ENCODE results near the gene TOMM70. TPM values are rescaled to one million over a fixed set of nuclear protein-coding genes. Genes with fewer than 3 reads are reported as not detected.
"Not testable (repeated sequence)": the region's sequence is repeated elsewhere in the genome, so short reads cannot be mapped to it uniquely, and the experiment has no call there.

Gene TOMM70
- polyA plus RNA-seq, 1 donor, result 52.4 TPM

DNA sequence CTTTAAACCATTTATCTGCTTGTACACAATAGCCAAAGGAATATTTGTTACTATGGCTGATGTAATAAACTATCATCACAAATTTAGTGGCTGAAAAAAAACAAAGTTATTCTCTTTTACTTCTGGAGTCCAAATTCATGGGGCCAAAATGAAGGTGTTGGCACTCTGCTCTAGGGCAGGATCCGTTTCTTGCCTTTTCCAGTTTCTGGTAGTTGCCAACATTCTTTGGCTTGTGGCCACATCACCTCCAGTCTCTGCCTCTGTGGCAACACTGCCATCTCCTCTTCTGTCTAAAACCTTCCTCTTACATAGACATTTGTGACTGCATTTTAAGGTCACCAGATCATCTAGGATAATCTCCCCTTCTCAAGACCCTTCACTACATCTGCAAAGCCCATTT, 39.0 kb downstream of the TOMM70 start:
- DNase-seq, result no peak

GRCh38 chr3:100360757-100361496, 40.0 kb downstream of the TOMM70 start:
- DNase-seq, result no peak

GRCh38 chr3:100359035-100359434, 41.9 kb downstream of the TOMM70 start:
- no peak for DNase-seq

DNA sequence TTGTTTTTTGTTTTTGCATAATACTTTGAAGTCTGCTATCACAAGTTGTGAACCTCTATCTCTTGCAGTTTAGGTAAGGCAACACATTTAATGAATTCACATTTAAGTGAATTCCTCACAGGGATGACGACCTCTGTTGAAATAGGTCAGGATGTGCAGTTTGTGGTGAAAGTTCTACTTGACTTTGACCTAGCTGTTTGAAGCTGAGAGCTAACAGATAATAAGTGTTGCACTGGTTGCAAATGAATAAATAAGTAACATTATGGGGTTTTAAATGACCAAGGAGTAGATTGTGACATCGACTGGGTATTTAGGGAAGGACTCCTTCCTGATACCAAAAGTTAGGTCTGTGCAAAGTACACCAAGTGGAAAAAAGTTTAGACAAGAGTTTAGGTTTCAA, 42.5 kb downstream of the TOMM70 start:
- no peak for DNase-seq

GRCh38 chr3:100354850-100355249, 46.0 kb downstream of the TOMM70 start:
- no peak for DNase-seq

GRCh38 chr3:100352296-100353231, 48.3 kb downstream of the TOMM70 start:
- DNase-seq, result no peak

DNA sequence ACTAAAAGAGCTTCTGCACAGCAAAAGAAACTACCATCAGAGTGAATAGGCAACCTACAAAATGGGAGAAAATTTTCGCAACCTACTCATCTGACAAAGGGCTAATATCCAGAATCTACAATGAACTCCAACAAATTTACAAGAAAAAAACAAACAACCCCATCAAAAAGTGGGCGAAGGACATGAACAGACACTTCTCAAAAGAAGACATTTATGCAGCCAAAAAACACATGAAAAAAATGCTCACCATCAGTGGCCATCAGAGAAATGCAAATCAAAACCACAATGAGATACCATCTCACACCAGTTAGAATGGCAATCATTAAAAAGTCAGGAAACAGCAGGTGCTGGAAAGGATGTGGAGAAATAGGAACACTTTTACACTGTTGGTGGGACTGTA, 49.1 kb downstream of the TOMM70 start:
- not testable (repeated sequence) for DNase-seq

- no peak for DNase-seq
Measured at GRCh38 chr3:100348727-100349126, 52.2 kb downstream of the TOMM70 start.

GRCh38 chr3:100340527-100340926, 60.4 kb downstream of the TOMM70 start:
- DNase-seq, result no peak

- DNase-seq, result no peak
Measured at GRCh38 chr3:100339786-100340185, 61.1 kb downstream of the TOMM70 start.

- DNase-seq, result no peak
Measured at GRCh38 chr3:100338911-100339310, 62.0 kb downstream of the TOMM70 start.

- not testable (repeated sequence) for DNase-seq
Measured at GRCh38 chr3:100336229-100336628, 64.7 kb downstream of the TOMM70 start.

DNA sequence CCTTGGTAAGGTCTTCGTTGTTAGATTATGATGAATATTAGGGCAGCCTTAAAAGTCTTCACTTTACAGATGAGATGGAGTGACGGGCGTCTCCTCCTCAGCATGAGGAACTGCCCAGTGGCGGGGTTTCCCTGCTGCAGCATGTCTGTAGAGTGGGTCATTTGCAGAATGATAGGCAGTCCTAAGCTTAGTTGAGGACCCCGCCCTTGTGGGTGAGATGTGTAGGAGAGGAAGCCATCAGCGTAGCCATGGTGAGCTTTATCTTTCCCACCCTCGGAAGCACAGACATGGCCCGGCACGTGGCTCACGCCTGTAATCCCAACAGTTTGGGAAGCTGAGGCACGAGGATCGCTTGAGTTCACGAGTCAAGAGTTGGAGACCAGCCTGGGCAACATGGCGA, 65.5 kb downstream of the TOMM70 start:
- DNase-seq, result no peak

DNA sequence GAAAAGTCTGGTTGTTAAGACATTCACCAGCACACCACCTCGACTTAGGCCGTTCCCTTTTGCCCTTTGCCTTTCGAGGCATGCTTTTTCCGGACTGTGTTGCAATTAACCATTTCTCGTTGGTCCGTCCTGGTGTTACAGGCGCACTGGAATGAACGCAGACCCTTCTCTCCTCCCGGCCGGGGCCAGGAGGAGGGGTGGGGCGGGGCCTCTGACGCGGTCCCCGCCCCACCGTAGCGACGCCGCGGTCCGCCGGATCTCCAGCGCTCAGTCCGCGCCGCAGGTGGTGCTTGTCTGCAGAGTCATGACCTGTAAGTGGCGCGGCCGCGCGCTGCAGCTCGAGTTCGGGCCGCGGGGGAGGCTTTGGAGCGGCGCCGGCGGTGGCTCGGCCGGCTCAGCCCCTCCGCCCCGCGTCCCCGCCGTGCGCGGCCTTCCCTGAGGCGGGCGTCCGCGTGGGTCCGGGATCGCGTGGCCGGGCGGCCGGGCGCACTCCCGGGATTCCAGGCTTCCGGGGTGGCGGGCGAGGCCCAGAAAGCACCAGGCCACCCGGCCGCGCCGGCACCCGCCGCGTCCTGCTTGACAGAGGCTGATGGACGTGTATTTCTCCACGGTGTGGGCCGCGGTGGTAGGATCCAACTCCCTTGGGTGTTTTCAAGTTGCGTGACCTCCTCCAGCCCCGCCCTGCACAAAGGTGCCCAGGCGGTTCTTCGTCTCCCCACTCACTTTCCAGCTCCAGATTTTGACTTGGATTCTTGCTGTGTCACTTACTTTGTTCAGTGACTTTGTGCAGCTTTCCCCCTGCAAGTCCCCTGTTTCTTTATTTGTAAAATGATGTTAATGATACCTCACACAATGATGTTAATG, 66.2 kb downstream of the TOMM70 start, which contains the start of gene NIT2:
TSS of gene NIT2 (plus strand) at position 270 of the 864 bp plus-strand sequence. CDS start at position 305, 35 bp downstream.
- peak; percentile 87 for DNase-seq

- no peak for DNase-seq
Measured at GRCh38 chr3:100333970-100334487, 66.9 kb downstream of the TOMM70 start.

DNA sequence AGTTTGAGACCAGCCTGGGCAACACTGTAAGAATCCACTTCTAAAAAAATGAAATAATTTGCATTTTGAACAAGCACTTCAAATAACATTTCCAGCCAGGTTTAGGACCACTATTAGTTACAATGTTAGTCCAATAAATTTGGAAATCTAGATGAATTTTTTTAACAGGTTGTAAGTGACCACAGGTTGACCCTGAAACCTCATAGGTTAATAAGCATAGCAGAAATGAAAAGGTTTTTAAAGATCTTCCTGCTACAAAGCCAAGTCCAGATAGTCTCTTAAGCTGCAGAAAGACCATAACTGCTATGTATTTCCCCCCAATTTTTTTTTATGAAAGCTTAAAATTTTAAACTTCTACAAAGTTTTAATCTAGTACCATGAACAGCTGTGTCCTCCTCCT, 67.8 kb downstream of the TOMM70 start:
- no peak for DNase-seq

GRCh38 chr3:100331660-100332059, 69.2 kb downstream of the TOMM70 start:
- no peak for DNase-seq

DNA sequence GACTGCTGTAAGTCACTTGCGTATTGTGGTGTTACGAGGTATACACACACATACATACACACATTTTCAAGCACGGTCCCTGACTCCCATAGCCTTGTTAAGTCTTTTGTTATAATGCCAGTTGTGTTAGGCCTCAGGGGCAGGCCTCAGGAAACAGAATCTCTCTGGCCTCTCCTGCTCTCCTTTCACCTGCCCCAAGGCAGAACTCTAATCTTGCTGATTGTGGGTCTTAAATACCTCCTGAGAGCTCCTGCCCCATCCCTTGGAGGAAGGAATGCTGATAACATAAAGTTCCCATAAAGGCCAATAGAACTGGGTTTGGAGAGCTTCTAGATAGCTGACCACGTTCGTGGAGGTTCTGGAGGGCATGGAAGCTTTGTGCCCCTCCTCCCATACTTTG, 70.2 kb downstream of the TOMM70 start:
- no peak for DNase-seq

DNA sequence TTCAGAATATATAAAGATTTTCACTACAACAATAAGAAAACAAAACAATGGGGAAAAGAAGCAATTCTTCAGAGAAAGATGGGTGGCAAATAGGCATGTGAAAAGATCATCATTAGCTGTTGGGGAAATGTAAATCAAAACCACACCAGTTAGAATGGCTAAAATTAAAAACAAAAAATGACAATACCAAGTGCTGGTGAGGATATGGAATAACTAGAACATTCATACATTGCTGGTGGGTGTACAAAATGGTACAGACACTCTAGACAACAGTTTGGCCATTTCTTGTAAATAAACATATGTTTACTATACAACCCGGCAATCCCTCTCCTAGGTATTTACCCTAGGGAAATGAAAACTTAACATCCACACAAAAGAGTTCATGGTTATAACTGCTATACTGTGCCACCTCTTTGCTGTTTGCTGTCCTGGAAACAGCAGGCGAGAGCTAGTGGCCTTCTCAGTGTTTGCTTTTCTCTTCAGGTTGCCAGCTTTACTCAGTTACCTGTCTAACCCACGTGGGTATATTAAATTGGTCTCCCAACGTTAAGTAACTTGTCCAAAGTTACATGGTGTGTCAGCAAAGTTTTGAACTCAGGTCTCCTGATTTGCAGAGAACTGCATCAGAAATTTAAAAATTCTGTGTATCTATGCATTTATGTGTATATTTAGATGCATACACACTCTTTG, 70.9 kb downstream of the TOMM70 start:
- no peak for DNase-seq

DNA sequence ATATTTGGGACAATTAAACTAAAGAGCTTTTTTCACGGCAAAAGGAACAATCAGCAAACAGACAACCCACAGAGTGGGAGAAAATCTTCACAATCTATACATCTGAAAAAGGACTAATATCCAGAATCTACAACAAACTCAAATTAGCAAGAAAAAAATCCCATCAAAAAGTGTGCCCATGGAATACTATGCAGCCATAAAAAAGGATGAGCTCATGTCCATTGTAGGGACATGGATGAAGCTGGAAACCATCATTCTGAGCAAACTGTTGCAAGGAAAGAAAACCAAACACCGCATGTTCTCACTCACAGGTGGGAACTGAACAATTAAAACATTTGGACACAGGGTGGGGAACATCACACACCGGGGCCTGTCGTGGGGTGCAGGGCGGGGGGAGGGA, 73.5 kb downstream of the TOMM70 start:
- DNase-seq, result not testable (repeated sequence)

DNA sequence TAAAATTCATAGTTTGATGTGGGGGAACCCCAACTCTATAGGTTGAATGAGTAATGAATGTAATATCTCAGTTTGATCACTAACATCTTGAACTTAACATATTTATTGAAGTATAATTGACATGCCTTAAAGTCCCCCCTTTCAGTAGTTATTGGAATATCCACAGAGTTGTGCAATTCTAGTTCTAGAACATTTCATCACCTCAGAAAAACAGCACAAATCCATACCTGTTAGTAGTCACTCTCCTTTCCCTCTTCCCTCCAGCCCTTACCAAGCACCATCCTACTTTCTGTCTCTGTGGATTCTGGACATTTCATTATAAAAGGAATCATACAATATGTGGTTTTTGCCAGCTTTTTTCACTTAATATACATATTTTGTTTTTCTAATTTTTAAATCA, 75.1 kb downstream of the TOMM70 start:
- no peak for DNase-seq

DNA sequence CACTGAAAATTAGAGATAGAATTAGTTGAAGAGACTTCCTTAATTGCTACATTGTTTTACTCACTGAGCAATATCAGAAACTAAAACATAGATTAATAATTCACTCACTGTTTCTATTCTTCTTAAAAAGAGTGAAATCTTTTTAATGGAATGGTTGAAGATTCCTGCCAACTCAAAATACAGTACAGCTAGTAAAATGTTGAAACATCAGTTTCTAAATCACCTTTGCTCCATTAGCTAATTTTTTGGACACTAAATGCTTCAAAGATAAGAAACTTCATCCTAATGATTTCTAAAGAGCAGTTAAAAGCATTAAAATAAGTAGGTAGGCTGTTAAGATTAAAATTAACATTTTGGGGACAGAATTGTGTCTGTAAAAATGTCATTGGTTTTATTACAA, 76.8 kb downstream of the TOMM70 start:
- DNase-seq, result no peak
